B cell (primary cell): Measurements from ENCODE around the gene TUSC1. TPM values are rescaled to one million over a fixed set of nuclear protein-coding genes. Genes with fewer than 3 reads are reported as not detected.

Experiments used
- ATAC-seq: fragments of 200-7000 bp; cut with Tn5 transposase; one replicate; pipeline ENCODE4 v1.10.0; 2021; ENCODE audit warnings: low read depth, mild to moderate bottlenecking, moderate number of reproducible peaks, moderate library complexity
- CTCF ChIA-PET: fragments of 350-600 bp; sonication (Branson Sonifier 250); formaldehyde crosslinking; loops from one replicate; lab custom pipeline; 2021; ENCODE audit warnings: antibody characterized with exemption, inconsistent platforms; lab: Charles Lee
- POLR2A ChIA-PET: fragments of 350-600 bp; sonication (Branson Sonifier 250); formaldehyde crosslinking; loops from one replicate; lab custom pipeline; 2021; ENCODE audit warnings: antibody characterized with exemption; lab: Charles Lee
- DNase-seq: peaks from one replicate; pipeline ENCODE4 v3.0.0; 2013
- H2AFZ ChIP-seq: 2 replicates; pipeline ENCODE4 v1.6.1; 2012; ENCODE audit warnings: mild to moderate bottlenecking, low read depth, low read length; ENCODE audit not compliant: insufficient read depth, poor library complexity, severe bottlenecking
- H3K27ac ChIP-seq, 2 donors: 1 replicate in 1 of 2; 2 replicates in 1 of 2; pipeline ENCODE4 v1.5.1; 2012 to 2013; ENCODE audit warnings: low read length in 2 of 2, mild to moderate bottlenecking in 2 of 2, moderate library complexity in 1 of 2
- H3K27me3 ChIP-seq, 4 experiments: fragments of 200-600 bp in 1 of 4; sonication (generic) in 1 of 4; replicated peaks in 1 of 4; 1 replicate in 2 of 4; 2 replicates in 2 of 4; pipeline versions ENCODE4 v1.6.1 to v1.7.0; 2013 to 2016; ENCODE audit warnings: low read length in 3 of 4, mild to moderate bottlenecking in 2 of 4, mixed read lengths in 1 of 4, moderate library complexity in 1 of 4; ENCODE audit not compliant: insufficient read depth in 4 of 4, control insufficient read depth in 3 of 4; ENCODE audit errors: control extremely low read depth in 1 of 4
- H3K36me3 ChIP-seq, 2 experiments: replicated peaks in 1 of 2; 1 replicate in 1 of 2; 2 replicates in 1 of 2; pipeline versions ENCODE4 v1.6.1 to v1.7.1; 2013; ENCODE audit warnings: low read length in 1 of 2; ENCODE audit not compliant: insufficient read depth in 2 of 2, control insufficient read depth in 1 of 2; ENCODE audit errors: control extremely low read depth in 1 of 2, extremely low read depth in 1 of 2
- H3K4me1 ChIP-seq, 2 donors: fragments of 200-600 bp in 1 of 2; sonication (generic) in 1 of 2; 1 replicate in 1 of 2; 2 replicates in 1 of 2; pipeline versions ENCODE4 v1.5.1 to v1.6.1; 2013 to 2017; ENCODE audit warnings: low read length in 2 of 2; ENCODE audit not compliant: control insufficient read depth in 2 of 2, insufficient read depth in 2 of 2
- H3K4me2 ChIP-seq: replicated peaks from 2 replicates; pipeline ENCODE3; 2012; ENCODE audit warnings: mild to moderate bottlenecking, low read depth, low read length; ENCODE audit not compliant: poor library complexity, severe bottlenecking
- H3K4me3 ChIP-seq, 5 experiments: fragments of 200-600 bp in 1 of 5; sonication (generic) in 1 of 5; 1 replicate in 3 of 5; 2 replicates in 2 of 5; pipeline versions ENCODE4 v1.5.1 to v1.7.0; 2011 to 2016; ENCODE audit warnings: low read length in 4 of 5, mild to moderate bottlenecking in 4 of 5, low read depth in 2 of 5, control low read depth in 1 of 5, moderate library complexity in 1 of 5; ENCODE audit not compliant: insufficient read depth in 1 of 5; ENCODE audit errors: control extremely low read depth in 1 of 5, extremely low read depth in 1 of 5
- H3K79me2 ChIP-seq: fragments of 200-600 bp; sonication (generic); one replicate; pipeline ENCODE4 v1.6.0; 2016; ENCODE audit warnings: low read length; ENCODE audit not compliant: control insufficient read depth, insufficient read depth
- H3K9ac ChIP-seq: fragments of 200-600 bp; sonication (generic); 2 replicates; pipeline ENCODE4 v1.6.1; 2017; ENCODE audit warnings: mild to moderate bottlenecking, low read length, moderate library complexity
- H3K9me3 ChIP-seq, 3 donors: one replicate each; pipeline versions ENCODE4 v1.6.1 to v1.7.1; 2013; ENCODE audit warnings: low read length in 2 of 3; ENCODE audit not compliant: control insufficient read depth in 2 of 3, insufficient read depth in 1 of 3; ENCODE audit errors: control extremely low read depth in 1 of 3
- H4K20me1 ChIP-seq: 2 replicates; pipeline ENCODE4 v1.6.0; 2012; ENCODE audit warnings: mild to moderate bottlenecking, low read length; ENCODE audit not compliant: insufficient read depth, control insufficient read depth, poor library complexity, severe bottlenecking
- H3K27ac Mint-ChIP-seq: one replicate; pipeline ENCODE4 v1.8.0; 2021; ENCODE audit warnings: mixed read lengths
- H3K27me3 Mint-ChIP-seq: one replicate; pipeline ENCODE4 v1.8.0; 2021; ENCODE audit warnings: mixed read lengths
- H3K4me1 Mint-ChIP-seq: one replicate; pipeline ENCODE4 v1.8.0; 2021; ENCODE audit warnings: mixed read lengths
- H3K4me3 Mint-ChIP-seq: one replicate; pipeline ENCODE4 v1.8.0; 2021; ENCODE audit warnings: mixed read lengths
- H3K9me3 Mint-ChIP-seq: one replicate; pipeline ENCODE4 v1.8.0; 2022; ENCODE audit warnings: mixed read lengths; ENCODE audit not compliant: insufficient read depth
- CTCF ChIP-seq: fragments of 200-600 bp; IDR thresholded peaks from one replicate; pipeline ENCODE4 v1.8.0; 2022; ENCODE audit warnings: antibody characterized with exemption, mild to moderate bottlenecking
- EZH2 ChIP-seq: IDR thresholded peaks from 2 replicates; pipeline ENCODE4 v1.6.1; 2012; ENCODE audit warnings: borderline replicate concordance, low read depth, mild to moderate bottlenecking, moderate library complexity, low read length; ENCODE audit not compliant: insufficient read depth, poor library complexity, severe bottlenecking
- WGBS: methylation state at CpG from one replicate; pipeline ENCODE4 v1.1.5; 2013; ENCODE audit warnings: missing lambda C conversion rate; ENCODE audit not compliant: insufficient coverage; 5-methylcytosine and 5-hydroxymethylcytosine counted together
- intact Hi-C: fragments of 100-400 bp; cut with micrococcal nuclease; formaldehyde crosslinking; loops from one replicate; pipeline ENCODE4 v1.10.0; 2022
- polyA plus RNA-seq: library from polyadenylated mRNA; depleted of rRNA; stranded (reverse); fragments of >200 nt; gene quantifications from 2 replicates; pipeline ENCODE4 v1.2.3, GENCODE V29; 2012
- total RNA-seq, 2 donors: library from RNA; stranded (reverse); fragments of 120-200 nt in 1 of 2; gene quantifications; 1 replicate in 1 of 2; 2 replicates in 1 of 2; pipeline versions ENCODE4 v1.2.3 to v1.2.4, GENCODE V29; 2013 to 2022

Gene TUSC1
- total and polyA plus RNA-seq, 2 donors (not counting 1 experiment from before 2014, with no cell fraction given): 0.34 to 0.82 TPM

- H3K79me2 ChIP-seq: no peaks in the 10 kb centered on the region
- intact Hi-C loops: no loop called here
- H3K4me3 ChIP-seq: peak overlapping the region in 1 of 5 experiments; percentile 57
- H3K27me3 ChIP-seq: peaks cover 0 to 7% (median 0%) of the 10 kb centered on the region in 4 experiments
- no peaks in the 10 kb centered on the region for H4K20me1 ChIP-seq
- Mint-ChIP-seq H3K4me3 (no peak overlapping the region), H3K4me1 (peaks cover 5% of the 10 kb centered on the region), H3K27me3 (peaks cover 9% of the 10 kb centered on the region), H3K9me3 (peaks cover 2% of the 10 kb centered on the region), H3K27ac (no peak overlapping the region)
- H3K4me2 ChIP-seq: peak overlapping the region; percentile 71
- H3K4me1 ChIP-seq: peaks cover 3% of the 10 kb centered on the region in 2 donors
- H3K9ac ChIP-seq: no peak overlapping the region
- ChIA-PET CTCF (no interaction called here), POLR2A (no interaction called here)
- no peak for TF ChIP-seq CTCF
- TF ChIP-seq EZH2: no peak
- H3K36me3 ChIP-seq: no peaks in the 10 kb centered on the region
- H3K27ac ChIP-seq: no peak overlapping the region
- no CpG with 5 or more reads among the region's 4 CpGs for WGBS
- ATAC-seq (no peak), DNase-seq (no peak)
- H2AFZ ChIP-seq: peak overlapping the region; percentile 75
- H3K9me3 ChIP-seq: peaks cover 0 to 5% (median 0%) of the 10 kb centered on the region in 3 donors
Observed at GRCh38 chr9:25678846-25679360, 659 bp upstream of the TUSC1 start.

GRCh38 chr9:25677301-25678146 lies 720 bp downstream of the TUSC1 start:
- 7% methylated on average over 76 of the region's 77 CpGs for WGBS
- intact Hi-C loops: no loop called here
- DNase-seq: peak; percentile 32

More at GRCh38 chr9:25677301-25678146, 720 bp downstream of the TUSC1 start:
- no peak overlapping the region for H3K27ac Mint-ChIP-seq
- Histone ChIP-seq H3K4me1 (peaks cover 3% of the 10 kb centered on the region in 2 donors), H3K27me3 (peaks cover 0 to 7% (median 0%) of the 10 kb centered on the region in 4 experiments), H3K9me3 (no peaks in the 10 kb centered on the region), H3K36me3 (no peaks in the 10 kb centered on the region), H4K20me1 (no peaks in the 10 kb centered on the region), H3K27ac (no peak overlapping the region), H3K79me2 (no peaks in the 10 kb centered on the region), H3K4me3 (peak overlapping the region in 4 of 5 experiments; percentile 55 to 60 (median 56)), H3K9ac (peak overlapping the region; percentile 58), H3K4me2 (peak overlapping the region; percentile 71), H2AFZ (peak overlapping the region; percentile 75)
- H3K4me3 Mint-ChIP-seq: peak overlapping the region; percentile 75
- ChIA-PET POLR2A (no interaction called here), CTCF (no interaction called here)
- peaks cover 2% of the 10 kb centered on the region for H3K9me3 Mint-ChIP-seq
- TF ChIP-seq EZH2 (no peak), CTCF (no peak)
- ATAC-seq: peak; percentile 62
- peaks cover 5% of the 10 kb centered on the region for H3K4me1 Mint-ChIP-seq
- peaks cover 9% of the 10 kb centered on the region for H3K27me3 Mint-ChIP-seq
